Dermis microvascular lymphatic vessel endothelial cell (primary cell): ENCODE results near the gene LRCOL1. TPM values are rescaled to one million over a fixed set of nuclear protein-coding genes. Genes with fewer than 3 reads are reported as not detected.
A peak's percentile ranks its signal among the peaks of the same experiment; 100 is the strongest.
"Not testable (repeated sequence)": the region's sequence is repeated elsewhere in the genome, so short reads cannot be mapped to it uniquely, and the experiment has no call there.

Experiments
- DNase-seq, 2 donors: peaks; one replicate each; pipeline versions ENCODE4 v3.0.0 to v3.0.0-alpha.2; 2010; ENCODE audit warnings: low read depth in 2 of 2
- total RNA-seq: library from RNA; depleted of rRNA; stranded (reverse); fragments of >200 nt; gene quantifications from 2 replicates; pipeline ENCODE4 v1.2.1, GENCODE V29; 2014

Gene LRCOL1
- total RNA-seq, 1 donor from 2014 or later: 2.7 TPM

GRCh38 chr12:132602572-132603239, 7.7 kb downstream of the LRCOL1 start:
- peak in 1 of 2 donors; percentile 46 for DNase-seq

GRCh38 chr12:132601171-132601883, 9.1 kb downstream of the LRCOL1 start:
- no peak for DNase-seq

- DNase-seq: peak in 1 of 2 donors; percentile 76
Observed at GRCh38 chr12:132600048-132601032, 10.0 kb downstream of the LRCOL1 start.

- DNase-seq: not testable (repeated sequence)
Observed at GRCh38 chr12:132599502-132599901, 10.9 kb downstream of the LRCOL1 start.

GRCh38 chr12:132597333-132598316, 12.8 kb downstream of the LRCOL1 start:
- DNase-seq: peak in 1 of 2 donors; percentile 67

- DNase-seq: no peak
Observed at GRCh38 chr12:132596016-132596415, 14.4 kb downstream of the LRCOL1 start.

- no peak for DNase-seq
Observed at GRCh38 chr12:132595183-132595582, 15.2 kb downstream of the LRCOL1 start.

GRCh38 chr12:132593938-132594358, 16.4 kb downstream of the LRCOL1 start:
- DNase-seq: peak; percentile 96 to 97

- DNase-seq: no peak
Observed at GRCh38 chr12:132593521-132593920, 16.9 kb downstream of the LRCOL1 start.

GRCh38 chr12:132593071-132593470, 17.3 kb downstream of the LRCOL1 start:
- DNase-seq: no peak

GRCh38 chr12:132592282-132592970, 18.0 kb downstream of the LRCOL1 start:
- no peak for DNase-seq

- DNase-seq: no peak
Observed at GRCh38 chr12:132591107-132591935, 19.1 kb downstream of the LRCOL1 start.

GRCh38 chr12:132588821-132589669, 21.3 kb downstream of the LRCOL1 start:
- DNase-seq: no peak

GRCh38 chr12:132588319-132588718, 22.1 kb downstream of the LRCOL1 start:
- no peak for DNase-seq

GRCh38 chr12:132587781-132588180, 22.6 kb downstream of the LRCOL1 start:
- DNase-seq: no peak

GRCh38 chr12:132586929-132587328, 23.5 kb downstream of the LRCOL1 start:
- DNase-seq: no peak

- DNase-seq: no peak
Observed at GRCh38 chr12:132585177-132585576, 25.2 kb downstream of the LRCOL1 start.

- DNase-seq: no peak
Observed at GRCh38 chr12:132584429-132584828, 26.0 kb downstream of the LRCOL1 start.
